Measurements from ENCODE around the gene ADAM33.

The ADAM33 gene

DNA sequence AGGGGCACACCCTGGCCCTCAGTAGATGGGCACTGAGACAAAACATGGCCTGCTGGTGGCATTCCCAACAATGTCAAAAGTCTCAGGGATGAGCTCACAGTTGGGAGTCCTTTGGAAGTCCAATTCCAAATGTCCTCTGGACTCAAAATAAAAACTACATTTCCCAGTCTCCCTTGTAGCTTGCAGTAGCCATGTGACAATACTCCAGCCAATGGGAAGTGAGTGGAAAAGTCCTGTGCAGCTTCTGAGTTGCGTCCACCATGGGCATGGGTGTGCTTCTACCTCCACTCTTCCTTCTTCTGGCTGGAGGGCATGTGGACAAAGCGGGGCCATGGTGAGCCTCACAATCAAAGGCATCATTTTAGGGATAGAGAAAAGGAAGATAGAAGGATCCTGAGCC is 5.8 kb upstream of the ADAM33 start:
- peak in 15 of 58 donors; percentile 4 to 39 (median 19) for DNase-seq

DNA sequence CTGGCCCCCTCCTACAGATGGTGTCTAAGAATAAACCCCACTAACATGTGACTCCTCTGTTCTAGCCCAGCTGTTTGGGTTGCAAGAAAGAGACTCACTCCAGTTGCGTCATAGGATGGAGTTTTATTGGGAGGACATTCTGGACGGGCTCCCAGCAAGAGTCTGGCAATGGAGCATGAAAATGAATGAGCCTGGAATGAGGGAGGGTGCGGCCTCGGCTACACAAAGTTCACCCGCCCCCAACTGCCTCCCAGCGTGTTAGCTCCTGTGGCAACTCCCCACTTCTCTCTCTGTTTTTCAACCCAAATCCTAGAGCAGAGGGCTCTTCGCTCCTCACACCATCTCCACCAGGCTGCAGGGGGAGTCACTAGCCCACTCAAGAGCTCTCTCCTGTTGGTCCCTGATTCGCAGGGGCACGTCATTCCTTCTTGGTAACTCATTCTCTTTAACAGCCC is 5.1 kb upstream of the ADAM33 start:
- DNase-seq: peak in 46 of 58 donors; percentile 6 to 84 (median 46)

DNA sequence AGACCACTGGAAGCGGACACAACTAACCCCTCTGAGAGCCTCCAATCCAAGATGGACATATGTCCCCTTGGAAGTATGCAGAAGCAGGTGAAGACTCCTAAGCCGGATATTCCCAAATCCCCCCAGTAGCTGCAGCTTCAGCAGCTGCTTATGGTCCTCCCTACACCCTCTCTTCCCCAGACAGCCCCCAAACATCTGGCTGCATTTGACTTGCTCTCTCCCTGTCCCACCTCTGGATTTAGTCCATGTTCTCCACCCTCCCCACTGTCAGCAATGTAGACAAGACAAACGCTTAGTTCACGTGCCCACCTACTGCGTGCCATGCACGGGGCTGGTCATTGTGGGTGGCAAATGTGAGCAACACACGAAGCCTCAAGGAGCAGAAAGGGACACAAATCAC is 4.6 kb upstream of the ADAM33 start:
- DNase-seq: no peak

DNA sequence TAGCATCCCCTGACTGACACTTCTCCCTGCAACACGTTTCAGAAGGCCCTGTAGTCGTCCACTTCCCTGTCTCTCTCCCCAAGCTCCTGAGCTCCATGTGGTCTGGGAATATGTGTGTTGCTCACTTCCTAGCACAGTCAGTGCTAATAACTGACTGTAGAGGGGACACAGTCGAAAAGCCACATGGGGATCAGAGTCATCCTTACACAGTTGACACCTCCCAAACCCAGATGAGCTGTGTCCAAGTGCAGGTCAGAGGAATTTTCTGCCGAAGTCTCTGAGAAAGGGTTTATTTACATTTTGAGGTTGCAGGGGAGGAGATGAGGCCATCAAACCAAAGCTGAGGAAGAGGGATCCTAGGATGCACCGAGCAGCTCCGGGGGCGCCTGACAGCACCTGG is 3.5 kb upstream of the ADAM33 start:
- DNase-seq: no peak

DNA sequence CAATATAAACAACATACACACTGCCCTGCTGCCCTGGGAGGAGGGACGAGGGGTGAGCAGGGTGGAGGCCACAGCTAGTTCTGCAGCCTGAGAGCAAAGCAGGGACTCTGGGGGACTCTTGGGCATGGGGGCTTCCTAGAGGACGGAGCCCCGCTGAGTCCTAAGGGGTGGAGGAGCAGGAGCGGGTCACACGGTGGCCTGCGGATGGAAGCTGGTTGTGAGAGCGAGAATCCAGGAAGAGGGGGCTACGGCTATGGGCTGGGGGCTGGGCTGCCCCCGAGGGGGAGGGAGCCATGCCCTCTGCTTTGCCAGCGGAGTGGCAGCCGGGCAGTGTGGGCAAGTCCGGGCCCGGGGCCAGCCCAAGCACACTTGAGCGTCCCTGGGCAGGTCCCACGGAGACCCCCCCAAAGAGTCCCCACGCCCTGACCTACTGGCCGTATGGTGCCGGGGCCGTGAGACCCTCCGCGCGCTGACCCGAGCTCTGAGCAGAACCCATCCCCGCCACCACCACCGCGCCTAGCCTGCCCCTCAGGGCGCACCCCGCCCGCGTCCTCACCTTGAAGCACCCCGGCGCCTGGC is 369 bp downstream of the ADAM33 start:
- no peak for DNase-seq

DNA sequence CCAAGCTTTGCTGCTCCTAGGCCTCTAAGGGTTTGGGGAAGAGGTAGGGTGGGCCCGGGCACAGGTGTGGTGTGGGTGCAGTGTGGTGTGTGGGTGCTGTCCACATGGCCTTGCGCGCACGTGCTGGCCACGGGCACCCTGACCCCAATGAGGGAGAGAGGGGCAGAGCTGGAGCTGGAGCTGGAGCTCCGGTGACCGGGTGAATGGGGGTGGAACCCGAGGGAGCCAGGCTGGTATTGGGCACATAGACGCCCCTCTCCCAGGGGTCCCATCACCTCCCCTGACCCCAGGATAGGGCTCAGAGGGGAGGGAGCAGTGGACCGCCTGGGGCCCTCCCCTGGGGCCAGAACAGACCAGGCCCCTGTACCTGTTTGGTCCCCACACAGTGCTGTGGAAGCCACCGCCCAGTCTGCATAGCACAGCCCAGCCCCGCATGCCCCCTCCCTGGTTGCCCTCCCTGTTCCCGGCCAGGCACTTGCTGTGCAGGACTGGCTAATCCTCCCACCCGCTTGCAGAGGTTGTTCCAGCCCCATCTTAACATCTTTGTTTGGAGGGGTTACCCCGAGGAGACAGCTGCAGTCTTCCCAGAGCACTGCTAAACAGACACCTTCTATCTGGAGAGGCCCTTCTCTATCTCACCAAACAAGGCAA is 984 bp downstream of the ADAM33 start:
- no peak for DNase-seq

DNA sequence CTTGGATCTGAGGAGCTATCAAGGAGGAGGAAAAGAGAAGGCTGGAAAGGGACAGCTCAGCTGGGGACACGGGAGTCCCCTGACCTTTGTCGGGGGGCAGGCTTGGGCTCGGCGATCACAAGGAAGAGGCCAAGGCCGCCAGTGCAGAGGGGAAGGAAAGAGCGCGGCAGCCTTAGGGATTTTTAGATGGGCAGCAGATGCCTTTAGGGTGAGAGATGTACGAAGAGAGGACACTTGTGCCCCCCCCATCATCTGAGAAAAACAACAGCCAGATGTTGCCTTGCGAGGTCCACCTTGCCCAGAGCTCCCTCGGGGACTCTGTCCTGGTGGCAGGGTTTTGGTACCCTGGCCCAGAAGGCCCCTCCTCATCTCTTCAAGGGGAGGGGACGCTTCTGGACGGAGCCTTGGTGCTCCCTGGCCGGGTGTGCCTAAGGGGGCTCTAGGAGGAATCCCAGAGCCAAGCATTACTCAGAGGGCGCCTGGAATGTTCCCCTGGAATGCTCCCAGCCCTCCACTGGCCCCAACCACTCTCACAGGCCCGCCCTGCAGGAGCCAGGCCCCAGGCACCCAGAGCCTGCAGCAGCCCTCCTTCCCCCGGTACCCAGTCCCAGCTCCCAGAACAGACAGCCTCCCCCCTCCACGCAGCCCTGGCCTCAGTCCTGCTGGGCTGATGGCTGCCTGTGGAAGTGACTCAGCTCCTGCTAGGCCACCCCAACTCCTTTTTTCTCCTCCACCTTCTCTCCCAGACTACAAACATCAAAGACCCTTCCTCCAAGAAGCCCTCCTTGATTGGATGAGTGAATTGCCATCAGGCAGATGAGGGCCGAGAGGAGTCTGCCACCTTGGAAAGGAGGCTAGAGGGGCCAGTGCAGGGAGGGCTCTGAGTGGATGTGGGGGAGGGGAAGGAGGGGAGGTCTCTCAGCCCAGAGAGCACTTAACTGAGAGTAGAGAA is 1.8 kb downstream of the ADAM33 start:
- peak in 3 of 58 donors; percentile 7 to 19 (median 14) for DNase-seq

DNA sequence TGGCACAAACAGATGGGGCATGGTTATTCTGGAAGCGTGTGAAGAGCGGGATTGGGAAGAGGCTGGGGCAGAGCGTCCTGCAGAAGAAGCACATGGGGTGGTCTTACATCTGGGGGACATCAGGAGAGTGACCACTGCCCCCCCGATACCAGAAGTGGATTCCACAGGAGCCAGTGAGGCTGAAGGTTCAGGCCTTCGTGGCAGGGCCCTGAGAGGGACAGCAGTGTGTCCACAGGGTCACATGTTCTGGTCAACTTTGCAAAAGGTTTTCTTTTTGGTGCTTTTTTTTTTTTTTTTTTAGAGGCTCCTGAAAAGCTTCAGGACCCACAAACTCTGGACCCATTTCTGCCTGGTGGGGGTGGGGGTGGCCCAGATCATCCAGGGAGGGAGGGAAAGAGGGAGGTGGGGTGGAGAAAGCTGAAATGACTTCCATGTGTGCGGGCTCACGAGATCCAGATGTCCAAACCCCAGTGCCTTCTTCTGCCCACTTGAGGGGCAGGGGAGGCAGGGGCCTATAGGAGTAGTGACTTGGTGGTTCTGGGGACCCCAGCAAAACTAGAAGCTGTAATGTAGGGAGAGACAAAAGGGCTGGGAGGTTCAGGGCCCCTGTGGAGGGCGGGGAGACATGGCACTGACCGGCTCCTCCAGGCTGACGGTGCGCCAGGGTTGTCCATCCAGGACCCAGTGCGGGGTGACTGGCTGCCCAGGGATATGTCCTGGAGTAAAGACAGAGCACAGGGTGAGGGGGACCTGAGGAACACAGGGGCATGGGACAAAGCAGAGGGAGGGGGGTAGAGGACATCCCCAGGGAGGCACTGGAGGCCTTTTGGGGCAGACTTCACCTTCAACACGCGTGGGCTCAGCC is 2.7 kb downstream of the ADAM33 start:
- no peak for DNase-seq

DNA sequence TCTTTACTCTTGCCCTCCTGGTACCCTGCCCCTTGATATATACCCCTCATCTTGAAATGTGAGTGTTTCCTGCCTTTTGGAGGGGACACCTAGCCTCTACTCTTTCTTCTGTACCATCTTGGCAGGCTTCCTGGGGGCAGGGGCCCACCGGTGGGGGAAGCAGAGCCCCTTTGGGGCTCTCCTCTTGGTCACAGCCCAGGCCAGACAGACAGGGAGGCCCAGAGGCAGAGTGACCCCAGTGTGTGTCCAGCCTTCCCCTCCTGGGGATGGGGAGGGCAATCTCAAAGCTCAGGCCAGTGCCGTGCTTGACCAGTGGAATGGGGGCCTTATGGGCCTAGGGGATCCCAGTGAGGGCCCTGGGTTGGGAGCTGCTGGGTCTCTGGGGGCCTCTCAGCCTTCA is 3.6 kb downstream of the ADAM33 start:
- no peak for DNase-seq

DNA sequence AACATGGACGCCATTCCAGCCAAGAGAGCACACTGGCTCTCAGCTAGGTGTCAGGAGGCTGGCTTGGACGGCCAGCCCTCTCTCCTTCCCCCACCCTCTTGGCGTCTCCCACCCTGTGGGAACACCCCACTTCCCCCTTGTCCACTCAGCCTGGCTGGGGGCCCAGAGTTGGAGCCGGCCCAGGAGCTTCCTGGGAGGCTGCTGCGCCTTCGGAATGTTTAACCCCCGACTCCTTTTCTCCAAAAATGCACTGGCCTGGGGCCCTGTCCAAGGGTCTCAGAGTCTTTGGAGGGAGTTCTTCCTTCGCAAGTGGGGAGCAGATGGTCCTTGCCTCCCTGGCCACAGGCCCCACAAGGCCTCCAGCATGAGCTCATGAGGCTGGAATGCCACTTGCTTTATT is 4.1 kb downstream of the ADAM33 start:
- DNase-seq: peak in 34 of 58 donors; percentile 6 to 68 (median 32)

DNA sequence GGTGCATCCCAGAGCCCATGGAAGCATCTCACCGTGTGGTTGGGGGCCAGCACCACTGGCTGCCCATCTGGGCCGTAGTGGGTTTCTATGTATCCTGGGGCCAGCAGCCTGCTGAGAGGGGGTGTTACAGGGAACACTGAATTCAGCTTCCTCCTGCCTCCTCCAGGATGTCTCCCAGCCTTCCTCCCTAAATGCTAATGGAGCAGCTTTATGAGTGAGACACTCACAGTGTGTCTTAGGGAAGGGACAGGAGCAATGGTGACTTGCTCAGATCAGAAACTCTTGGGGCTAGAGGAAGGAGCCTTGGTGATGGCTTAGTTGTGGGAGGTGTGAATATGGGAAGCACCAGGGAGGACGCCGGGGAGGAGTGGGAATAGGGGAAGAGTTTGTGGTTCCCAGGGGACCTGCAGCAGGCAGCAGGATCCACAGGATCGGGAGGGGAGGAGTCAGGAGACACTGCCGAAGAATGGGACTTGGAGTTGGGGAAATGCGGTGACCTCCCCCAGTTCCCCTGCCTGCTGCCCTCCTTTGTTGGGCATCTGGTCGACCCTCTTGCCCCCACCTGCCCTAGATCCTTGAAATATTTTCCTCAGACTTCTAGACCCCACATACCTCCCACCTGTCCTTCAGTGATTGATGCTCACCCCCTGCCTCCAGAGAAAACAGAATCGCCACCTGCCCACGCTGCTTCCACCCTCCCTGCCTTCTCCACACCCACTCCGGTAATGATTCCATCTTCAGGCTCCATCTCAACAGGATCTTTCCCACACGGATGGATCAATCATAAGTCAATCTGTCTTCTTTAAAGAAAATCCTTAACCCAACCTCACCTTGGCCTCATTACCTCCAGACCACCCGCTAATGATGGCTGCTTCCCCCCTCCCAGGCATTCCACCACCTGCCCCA is 6.6 kb downstream of the ADAM33 start:
- DNase-seq: no peak

DNA sequence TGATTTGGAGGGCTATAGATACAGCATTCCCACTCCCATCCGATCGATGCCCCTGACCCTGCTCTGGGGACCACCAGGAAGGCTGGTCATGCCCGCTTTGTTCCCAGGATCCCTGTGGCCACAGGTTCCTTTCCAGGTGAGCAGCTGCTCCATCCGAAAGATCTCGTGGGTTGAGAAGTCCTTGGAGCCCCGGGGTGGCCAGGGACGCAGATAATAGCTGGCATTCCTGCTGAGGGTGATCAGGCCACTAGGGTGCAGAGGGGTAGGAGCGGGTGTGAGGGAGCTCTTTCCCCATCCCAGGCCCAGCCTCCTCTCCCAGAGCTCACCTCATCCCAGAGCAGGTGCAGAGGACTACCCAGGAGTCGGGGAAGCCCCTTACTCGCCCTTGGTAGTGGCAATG is 7.4 kb downstream of the ADAM33 start:
- DNase-seq: no peak

DNA sequence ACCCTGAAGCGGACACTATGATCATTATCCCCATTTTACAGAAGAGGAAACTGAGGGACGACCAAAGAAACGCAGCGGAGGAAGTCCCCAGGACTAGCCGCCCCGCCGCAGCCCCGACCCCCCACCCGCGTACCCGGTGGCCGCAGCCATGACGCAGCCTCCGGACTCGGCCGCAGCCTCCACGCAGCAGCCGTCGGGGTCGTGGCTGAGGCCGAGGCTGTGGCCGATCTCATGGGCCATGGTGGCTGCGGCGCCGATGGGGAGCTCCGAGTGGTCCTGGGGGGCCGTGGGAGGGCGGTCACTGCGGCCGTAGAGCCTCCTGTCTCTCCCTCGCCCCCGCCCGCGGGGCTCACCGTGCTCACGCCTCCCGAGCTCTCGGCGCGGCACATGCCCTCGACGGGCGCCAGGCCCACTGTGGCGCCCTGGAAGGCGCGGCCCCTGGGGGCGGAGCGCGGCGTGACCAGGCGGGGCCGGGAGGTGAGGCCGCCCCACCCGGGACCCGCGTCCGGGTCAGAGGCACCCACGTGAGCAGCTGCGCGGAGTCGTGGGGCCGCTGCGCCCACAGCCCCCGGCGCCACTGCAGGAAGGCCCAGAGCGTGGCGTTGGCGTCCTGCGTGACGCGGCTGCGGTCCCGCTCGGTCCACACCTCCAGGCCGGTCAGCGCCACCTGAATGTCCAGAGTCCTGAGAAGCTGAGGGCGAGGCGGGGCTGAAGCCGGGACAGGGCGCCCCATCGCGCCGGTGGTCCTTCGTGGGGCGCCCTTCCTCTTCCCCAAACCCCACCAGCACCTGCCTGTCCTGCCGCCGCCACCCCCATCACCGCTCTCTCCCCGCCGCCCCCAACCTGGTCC is 8.4 kb downstream of the ADAM33 start:
- DNase-seq: no peak

DNA sequence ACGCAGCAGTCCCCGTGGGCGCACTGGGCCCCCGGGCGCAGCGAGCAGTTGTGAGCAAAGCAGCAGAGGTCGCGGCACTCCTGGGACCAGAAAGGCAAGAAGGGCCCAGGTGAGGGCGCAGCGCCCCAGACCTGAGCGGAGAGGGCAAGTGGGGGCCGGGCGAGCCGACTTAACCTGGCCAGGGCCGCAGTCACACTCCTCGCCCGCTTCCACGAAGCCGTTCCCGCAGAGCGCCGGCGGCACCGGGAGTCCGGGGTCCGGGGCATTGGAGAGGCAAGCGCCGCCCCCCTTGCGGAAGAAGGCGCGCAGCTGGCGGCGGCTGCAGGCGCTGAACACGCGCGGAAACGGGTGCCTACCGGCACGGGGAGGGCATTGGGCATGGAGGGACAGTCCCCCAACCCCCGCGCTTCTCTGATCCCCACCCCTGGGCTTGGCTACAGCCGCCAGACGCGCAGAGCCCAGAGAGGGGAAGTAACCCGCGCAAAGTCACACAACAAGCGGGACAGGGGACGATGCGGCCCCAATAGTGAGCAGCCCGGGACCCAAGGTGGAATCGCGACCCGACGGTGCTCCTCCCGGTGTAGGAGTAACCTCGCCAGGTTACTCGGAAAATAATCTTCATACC is 9.2 kb downstream of the ADAM33 start:
- DNase-seq: no peak

DNA sequence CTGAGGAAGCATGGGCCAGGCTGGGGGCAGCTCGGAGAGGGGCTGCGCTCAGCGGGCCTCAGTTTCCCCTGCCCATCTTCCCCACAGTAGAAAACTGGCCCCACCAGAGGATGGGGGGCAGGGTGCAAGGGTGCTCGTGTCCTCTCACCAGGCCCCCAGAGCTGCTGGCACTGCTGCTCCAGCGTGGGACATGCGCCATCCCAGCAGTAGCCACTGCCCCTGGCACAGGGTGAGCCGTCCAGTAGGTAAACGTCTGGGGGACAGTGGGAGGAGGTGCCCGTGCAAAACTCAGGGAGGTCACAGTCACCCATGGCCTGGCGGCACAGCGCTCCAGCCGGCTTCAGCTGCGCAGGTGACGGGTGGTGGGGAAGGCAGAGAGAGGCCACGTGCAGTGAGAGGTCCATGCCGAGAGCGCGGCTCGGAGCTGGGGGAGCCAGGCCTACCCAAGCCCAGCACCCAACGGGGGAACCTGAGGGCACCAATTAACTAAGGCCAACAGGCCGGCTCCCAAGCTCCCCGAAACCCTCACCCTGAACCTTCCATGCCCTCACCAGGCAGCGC is 9.7 kb downstream of the ADAM33 start:
- no peak for DNase-seq

DNA sequence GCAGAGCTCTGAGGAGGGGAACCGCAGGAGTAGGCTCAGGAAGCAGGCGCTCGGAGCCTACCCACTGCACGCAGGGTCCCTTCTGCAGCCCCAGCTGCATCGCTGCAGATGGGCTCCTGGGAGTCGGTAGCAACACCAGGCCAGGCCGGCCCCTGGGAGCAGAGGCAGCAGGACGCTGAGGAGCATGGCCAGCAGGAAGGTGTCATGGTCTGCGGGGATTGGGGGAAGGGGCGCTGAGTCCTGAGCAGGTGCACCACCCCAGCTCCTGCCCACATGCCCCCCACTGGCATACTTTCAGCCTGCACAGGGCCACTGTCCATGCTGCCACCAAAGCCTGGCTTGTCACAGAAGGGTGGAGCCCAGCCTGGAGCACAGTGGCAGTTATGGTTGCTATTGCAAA is 10.9 kb downstream of the ADAM33 start:
- DNase-seq: no peak

DNA sequence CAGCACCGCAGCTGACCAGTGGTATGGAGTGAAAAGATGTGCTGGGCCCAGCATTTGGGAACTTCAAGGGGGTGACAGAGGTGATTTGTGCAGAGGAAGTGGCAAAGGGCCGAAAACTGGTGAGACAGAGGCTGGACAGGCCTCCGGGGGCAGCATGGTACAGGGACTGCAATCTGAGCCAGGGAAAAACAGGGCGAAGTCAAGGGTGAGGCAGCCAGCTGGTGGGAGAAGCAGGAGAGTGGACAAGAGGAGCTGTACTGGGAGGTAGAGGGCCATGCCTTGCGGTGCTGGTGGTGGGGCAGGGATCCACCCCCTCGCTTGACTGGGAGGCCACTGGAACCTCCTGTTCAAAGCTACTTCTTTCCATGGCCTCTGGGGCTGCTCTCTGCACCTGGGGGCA is 11.3 kb downstream of the ADAM33 start:
- no peak for DNase-seq

DNA sequence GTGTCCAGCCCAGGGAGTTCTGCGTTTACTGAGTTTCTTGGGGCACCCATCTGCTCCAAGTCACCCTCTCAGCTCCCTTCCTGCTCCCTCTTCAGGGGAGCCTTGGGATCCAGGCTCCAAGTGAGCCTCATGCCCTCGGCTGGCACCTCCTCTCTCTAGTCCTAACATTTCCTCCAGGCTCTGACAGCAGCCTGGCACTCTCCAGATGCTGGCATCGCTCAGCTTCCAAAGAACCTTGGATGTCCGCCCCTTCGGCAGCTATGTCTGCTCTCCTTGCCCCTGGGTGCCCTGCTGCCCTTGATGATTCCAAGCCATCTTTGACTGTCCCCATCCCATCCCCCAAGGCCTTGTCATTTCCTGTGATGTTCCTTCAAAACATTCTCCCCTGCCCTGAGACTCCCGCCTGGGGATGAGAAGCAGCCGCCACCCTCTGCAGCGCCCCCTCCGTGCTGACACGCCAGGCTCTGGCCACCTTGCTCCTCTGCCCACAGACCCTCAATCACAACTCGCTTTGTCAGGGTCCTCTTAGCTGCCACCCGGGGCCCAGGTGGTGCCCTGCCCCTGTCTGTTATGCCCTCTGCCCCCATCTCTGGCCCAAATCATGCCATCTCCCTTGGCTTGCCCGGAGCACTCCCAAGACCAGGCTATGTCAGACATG is 12.0 kb downstream of the ADAM33 start:
- DNase-seq: no peak
